HCT116 (cell line): Measurements from ENCODE around the gene EIF5AL1. TPM values are rescaled to one million over a fixed set of nuclear protein-coding genes. Genes with fewer than 3 reads are reported as not detected.
"Not testable (repeated sequence)": the region's sequence is repeated elsewhere in the genome, so short reads cannot be mapped to it uniquely, and the experiment has no call there.

Experiments
- ATAC-seq: fragments of 200-7000 bp; cut with Tn5 transposase; 2 replicates; pipeline ENCODE4 v1.9.1; 2020; ENCODE audit warnings: mild to moderate bottlenecking, moderate library complexity
- Bru-seq: library from RNA; stranded (reverse); fragments of 400-500 nt; gene quantifications from one replicate; lab custom pipeline; 2021; lab: Mats Ljungman, UMichigan
- BruChase-seq, 2 experiments: library from RNA; stranded (reverse); fragments of 400-500 nt; gene quantifications; one replicate each; lab custom pipeline; 2021; lab: Mats Ljungman, UMichigan
- BruUV-seq: library from RNA; stranded (reverse); fragments of 400-500 nt; replicated peaks from 2 replicates; lab custom pipeline; 2021; lab: Mats Ljungman, UMichigan
- CTCF ChIA-PET: fragments of 300-600 bp; sonication (Branson Sonifier 250); formaldehyde crosslinking; loops from one replicate; lab custom pipeline; 2021; ENCODE audit warnings: antibody characterized with exemption; lab: Charles Lee
- POLR2A ChIA-PET: fragments of 300-600, 350-600 bp; sonication (Branson Sonifier 250); formaldehyde crosslinking; loops from one replicate; lab custom pipeline; 2021; ENCODE audit warnings: antibody characterized with exemption; lab: Charles Lee
- RAD21 ChIA-PET, 2 experiments: fragments of 300-600 bp; sonication (Branson Sonifier 250); formaldehyde crosslinking; loops; one replicate each; lab custom pipeline; 2023; ENCODE audit warnings: low total read pairs in 2 of 2; ENCODE audit not compliant: uncharacterized antibody in 2 of 2, unreplicated experiment in 2 of 2, low non-redundant PET in 1 of 2; lab: Charles Lee
- DNase-seq: peaks from one replicate; pipeline ENCODE4 v3.0.0-alpha.2; 2010; ENCODE audit warnings: low read depth, low spot score
- H2AFZ ChIP-seq: fragments of 200-600 bp; shearing (Covaris generic), sonication (generic); 2 replicates; pipeline ENCODE4 v1.6.1; 2017; ENCODE audit warnings: low read depth, mixed run types, mixed read lengths, antibody characterized with exemption, low read length; ENCODE audit not compliant: poor library complexity, severe bottlenecking
- H3K27ac ChIP-seq: 2 replicates; pipeline ENCODE4 v1.5.1; 2012; ENCODE audit warnings: low read depth, low read length
- H3K27me3 ChIP-seq: fragments of 200-600 bp; sonication (generic); 2 replicates; pipeline ENCODE4 v1.6.1; 2016; ENCODE audit warnings: mixed run types, low read length, mixed read lengths; ENCODE audit not compliant: insufficient read depth
- H3K36me3 ChIP-seq, 2 experiments: fragments of 200-500 bp in 1 of 2; fragments of 200-600 bp in 1 of 2; sonication (Bioruptor generic) in 1 of 2; sonication (generic) in 1 of 2; 2 replicates each; pipeline versions ENCODE4 v1.5.1 to v1.6.1; 2014 to 2016; ENCODE audit warnings: low read length in 2 of 2, inconsistent platforms in 1 of 2, mixed read lengths in 1 of 2, mixed run types in 1 of 2; ENCODE audit not compliant: insufficient read depth in 2 of 2, control insufficient read depth in 1 of 2
- H3K4me1 ChIP-seq, 2 experiments: fragments of 200-600 bp in 1 of 2; sonication (generic) in 1 of 2; 2 replicates each; pipeline versions ENCODE4 v1.5.1 to v1.6.1; 2012 to 2017; ENCODE audit warnings: low read length in 2 of 2, inconsistent platforms in 1 of 2, mild to moderate bottlenecking in 1 of 2, mixed read lengths in 1 of 2, mixed run types in 1 of 2, moderate library complexity in 1 of 2; ENCODE audit not compliant: insufficient read depth in 2 of 2, control insufficient read depth in 1 of 2
- H3K4me2 ChIP-seq: fragments of 200-600 bp; sonication (generic); 2 replicates; pipeline ENCODE4 v1.6.1; 2017; ENCODE audit warnings: mixed run types, low read length, mixed read lengths
- H3K4me3 ChIP-seq, 2 experiments: fragments of 200-600 bp in 1 of 2; sonication (generic) in 1 of 2; replicated peaks in 1 of 2; 2 replicates each; pipeline ENCODE4 v1.5.1; 2011 to 2016; ENCODE audit warnings: low read length in 2 of 2, control low read depth in 1 of 2, low read depth in 1 of 2, mild to moderate bottlenecking in 1 of 2, mixed read lengths in 1 of 2, mixed run types in 1 of 2
- H3K79me2 ChIP-seq: fragments of 200-600 bp; sonication (generic); 2 replicates; pipeline ENCODE4 v1.6.1; 2017; ENCODE audit warnings: mild to moderate bottlenecking, mixed run types, low read length, moderate library complexity, mixed read lengths; ENCODE audit not compliant: insufficient read depth
- H3K9ac ChIP-seq: fragments of 200-600 bp; sonication (generic); 2 replicates; pipeline ENCODE4 v1.6.1; 2016; ENCODE audit warnings: low read length, mixed read lengths
- H3K9me2 ChIP-seq: fragments of 200-600 bp; sonication (generic), shearing (Covaris generic); 2 replicates; pipeline ENCODE4 v1.6.1; 2017; ENCODE audit warnings: mixed run types, mild to moderate bottlenecking, moderate library complexity; ENCODE audit not compliant: insufficient read depth
- H3K9me3 ChIP-seq, 2 experiments: fragments of 200-500 bp in 1 of 2; fragments of 200-600 bp in 1 of 2; sonication (Bioruptor generic) in 1 of 2; sonication (generic) in 1 of 2; 2 replicates each; pipeline ENCODE4 v1.6.1; 2014 to 2017; ENCODE audit warnings: low read length in 2 of 2, mixed read lengths in 2 of 2, inconsistent platforms in 1 of 2, low read depth in 1 of 2, mild to moderate bottlenecking in 1 of 2, mixed run types in 1 of 2, moderate library complexity in 1 of 2; ENCODE audit not compliant: control insufficient read depth in 1 of 2, insufficient read depth in 1 of 2
- H4K20me1 ChIP-seq: fragments of 200-600 bp; sonication (generic), shearing (Covaris generic); 2 replicates; pipeline ENCODE4 v1.6.1; 2017; ENCODE audit warnings: mixed run types, mild to moderate bottlenecking, moderate library complexity; ENCODE audit not compliant: insufficient read depth
- CEBPB ChIP-seq: IDR thresholded peaks from 2 replicates; pipeline ENCODE4 v1.6.1; 2012; ENCODE audit warnings: low read depth
- SIN3A ChIP-seq: IDR thresholded peaks from 2 replicates; pipeline ENCODE4 v1.6.1; 2012; ENCODE audit warnings: low read depth
- SRF ChIP-seq: IDR thresholded peaks from 2 replicates; pipeline ENCODE4 v1.6.1; 2012; ENCODE audit warnings: low read depth
- ZNF274 ChIP-seq: fragments of 200-500 bp; sonication (Bioruptor generic); IDR thresholded peaks from 2 replicates; pipeline ENCODE4 v1.6.1; 2014; ENCODE audit warnings: mild to moderate bottlenecking, low read depth, low read length, inconsistent platforms
- intact Hi-C: fragments of 100-400 bp; cut with micrococcal nuclease; formaldehyde crosslinking; loops from 2 replicates; pipeline ENCODE4 v1.10.0; 2022
- long read RNA-seq: library from polyadenylated mRNA; unstranded; transcript quantifications from one replicate; pipeline ENCODE4 v2.0.0, GENCODE V29; 2021; ENCODE audit not compliant: unreplicated experiment
- polyA plus RNA-seq: library from polyadenylated mRNA; unstranded; fragments of >200 nt; gene quantifications from 2 replicates; pipeline ENCODE4 v1.2.1, GENCODE V29; 2012; ENCODE audit warnings: missing spikeins
- total RNA-seq: library from RNA; stranded (reverse); gene quantifications from one replicate; pipeline ENCODE4 v1.2.1, GENCODE V29; 2021; ENCODE audit not compliant: unreplicated experiment
- TF ChIP-seq, protein P1 (sequence below): IDR thresholded peaks from 2 replicates; pipeline ENCODE4 v1.6.1; 2012

EIF5AL1 gene
- 5.6 TPM for total RNA-seq
- polyA plus RNA-seq, result 0.89 and 1.6 TPM in 2 replicates
- Bru-seq, nascent RNA, result percentile 29 among the genes with signal in this experiment
- percentile 56 among the genes with signal in this experiment for BruChase-seq, experiment 1, labeled RNA remaining after a 6-hour chase
- BruChase-seq, experiment 2, labeled RNA remaining after a 2-hour chase, result percentile 39 among the genes with signal in this experiment
- long read RNA-seq, partial matches to known transcripts, result 0 of 1 reads
- long read RNA-seq, other reads (novel, unspliced or antisense), result 0 of 1 reads

DNA sequence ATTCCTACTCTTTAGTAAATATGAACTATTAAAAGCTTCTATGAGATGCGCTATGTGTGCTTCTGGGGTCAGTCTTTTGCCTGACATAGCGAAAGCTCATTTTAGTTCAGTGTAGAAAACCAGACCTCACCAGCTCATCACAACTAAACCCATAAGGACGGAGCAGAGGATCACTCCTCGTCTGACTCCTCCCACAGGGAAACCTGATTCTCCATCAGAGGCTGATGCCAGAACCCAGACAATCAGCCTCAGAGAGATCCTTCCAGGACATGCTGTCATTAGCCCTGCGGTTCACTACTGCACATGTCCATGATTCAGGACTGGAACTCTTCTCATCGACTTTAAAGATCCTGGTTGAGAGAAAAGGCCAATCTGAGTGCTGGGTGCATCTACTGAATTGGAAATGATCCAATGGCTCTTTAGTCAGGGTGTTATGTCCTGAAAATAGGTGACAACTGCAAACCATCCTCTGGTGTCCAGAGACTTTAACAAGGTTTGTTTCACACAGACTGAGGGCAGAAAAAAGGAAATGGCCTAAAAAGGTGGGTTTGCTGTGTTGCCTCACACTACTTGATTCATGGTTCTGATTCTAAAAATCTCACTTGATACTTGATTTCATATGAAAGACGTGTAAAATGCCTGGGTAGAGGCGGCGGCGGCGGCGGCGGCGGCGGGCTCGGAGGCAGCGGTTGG, at the start of gene EIF5AL1:
TSS of gene EIF5AL1 (plus strand) at position 643 of the 693 bp plus-strand sequence. CDS start 117 bp downstream, outside the sequence.
- H3K36me3 ChIP-seq, H3K27ac ChIP-seq, CTCF ChIA-PET, DNase-seq, H4K20me1 ChIP-seq, ATAC-seq, BruUV-seq, RAD21 ChIA-PET, H3K9me2 ChIP-seq, intact Hi-C loops, H3K4me3 ChIP-seq, H3K4me1 ChIP-seq, H3K4me2 ChIP-seq, H3K79me2 ChIP-seq, H3K27me3 ChIP-seq, H3K9me3 ChIP-seq, POLR2A ChIA-PET, H3K9ac ChIP-seq, H2AFZ ChIP-seq: not testable (repeated sequence)

DNA sequence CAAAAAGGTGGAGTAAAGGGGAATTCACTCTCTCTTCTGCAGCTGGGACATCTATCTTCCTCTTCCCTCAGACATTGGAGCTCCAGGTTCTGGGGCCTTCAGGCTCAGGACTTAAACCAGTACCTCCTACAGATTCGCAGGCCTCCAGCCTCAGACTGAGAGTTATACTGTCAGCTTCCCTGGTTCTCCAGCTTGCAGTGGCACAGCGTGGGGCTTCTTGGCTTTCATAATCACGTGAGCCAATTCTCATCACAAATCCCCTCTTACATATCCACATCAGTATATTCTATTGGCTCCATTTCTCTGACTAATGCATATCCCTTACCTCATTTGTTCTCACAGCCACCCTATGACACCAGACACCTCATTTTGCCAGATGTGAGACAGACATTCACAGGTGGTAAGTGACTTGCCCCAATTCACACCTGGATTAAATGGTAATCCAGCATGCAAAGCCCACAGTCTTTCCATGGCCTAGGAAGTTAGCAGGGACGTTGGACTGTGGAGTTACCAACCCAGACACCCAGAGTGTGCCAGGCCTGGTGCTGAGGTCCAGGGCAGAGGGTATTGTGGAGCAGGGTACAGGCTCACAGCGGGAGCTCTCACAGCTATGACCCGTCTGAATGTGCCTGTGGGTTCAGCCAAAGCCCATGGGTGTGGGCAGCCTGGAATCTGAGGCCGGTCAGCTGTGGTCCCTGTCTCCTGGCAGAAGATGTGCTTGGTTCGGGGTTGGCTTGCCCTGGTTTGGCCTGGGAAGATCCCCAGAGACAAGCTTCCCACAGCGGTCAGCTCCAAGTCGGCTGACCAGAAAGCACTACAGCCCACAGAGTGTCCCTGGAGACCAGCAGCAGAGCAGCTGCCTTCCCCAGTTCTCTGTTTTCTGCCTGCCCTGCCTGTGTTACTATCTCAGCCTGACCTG, 48.5 kb upstream of the EIF5AL1 start:
- ATAC-seq (no peak), DNase-seq (no peak)
- Histone ChIP-seq H3K9me2 (no peaks in the 10 kb centered on the region), H3K4me3 (no peak overlapping the region), H3K4me2 (no peak overlapping the region), H3K27ac (no peak overlapping the region), H2AFZ (no peak overlapping the region), H3K9me3 (no peaks in the 10 kb centered on the region), H3K79me2 (no peaks in the 10 kb centered on the region), H3K27me3 (peaks cover 6% of the 10 kb centered on the region; the same call in 1 of the 2 replicates), H3K4me1 (no peaks in the 10 kb centered on the region), H4K20me1 (no peaks in the 10 kb centered on the region), H3K36me3 (no peaks in the 10 kb centered on the region), H3K9ac (no peak overlapping the region)
- TF ChIP-seq ZNF274 (no peak), SRF (no peak), SIN3A (no peak), CEBPB (no peak)
- TF ChIP-seq, protein P1, sequence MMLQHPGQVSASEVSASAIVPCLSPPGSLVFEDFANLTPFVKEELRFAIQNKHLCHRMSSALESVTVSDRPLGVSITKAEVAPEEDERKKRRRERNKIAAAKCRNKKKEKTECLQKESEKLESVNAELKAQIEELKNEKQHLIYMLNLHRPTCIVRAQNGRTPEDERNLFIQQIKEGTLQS, result no peak
- ChIA-PET RAD21 (no interaction called here), CTCF (no interaction called here), POLR2A (no interaction called here)
- no TSS peak for BruUV-seq
- intact Hi-C loops, result no loop called here
